ENCODE measurements around the gene ZBTB38. TPM values are rescaled to one million over a fixed set of nuclear protein-coding genes. Genes with fewer than 3 reads are reported as not detected.

ZBTB38 gene
- total RNA-seq, 1 donor from 2014 or later = 116 TPM

GRCh38 chr3:141372656-141373055 is 4.4 kb downstream of the ZBTB38 start:
- TF ChIP-seq CTCF (IDR thresholded peaks at IDR 0.05; ENCODE audit: borderline replicate concordance) = no peak
- no peaks in the 10 kb centered on the region for H3K9me3 ChIP-seq (replicated peaks)
- H3K4me1 ChIP-seq = peaks cover 56% of the 10 kb centered on the region
- no peak overlapping the region for H3K27ac ChIP-seq (replicated peaks)
- H3K27me3 ChIP-seq (ENCODE audit: low read depth) = no peaks in the 10 kb centered on the region
- H3K4me3 ChIP-seq = no peak overlapping the region
- DNase-seq = no peak
- intact Hi-C loops (cut with micrococcal nuclease) = no loop called here
- peaks cover 25% of the 10 kb centered on the region for H3K36me3 ChIP-seq

- Histone ChIP-seq H3K36me3 (peaks cover 25% of the 10 kb centered on the region), H3K4me1 (peaks cover 50% of the 10 kb centered on the region), H3K27me3 (ENCODE audit: low read depth) (no peaks in the 10 kb centered on the region), H3K27ac (replicated peaks) (no peak overlapping the region), H3K4me3 (no peak overlapping the region), H3K9me3 (replicated peaks) (no peaks in the 10 kb centered on the region)
- intact Hi-C loops (cut with micrococcal nuclease) = no loop called here
- TF ChIP-seq CTCF (IDR thresholded peaks at IDR 0.05; ENCODE audit: borderline replicate concordance) = no peak
- DNase-seq = no peak
Observed at GRCh38 chr3:141373232-141373631, 4.9 kb downstream of the ZBTB38 start.

GRCh38 chr3:141373768-141374526 is 5.6 kb downstream of the ZBTB38 start:
- no peak for TF ChIP-seq CTCF (IDR thresholded peaks at IDR 0.05; ENCODE audit: borderline replicate concordance)
- H3K27ac ChIP-seq (replicated peaks) = no peak overlapping the region
- no peaks in the 10 kb centered on the region for H3K27me3 ChIP-seq (ENCODE audit: low read depth)
- H3K4me1 ChIP-seq = peaks cover 44% of the 10 kb centered on the region
- intact Hi-C loops (cut with micrococcal nuclease) = no loop called here
- peaks cover 26% of the 10 kb centered on the region for H3K36me3 ChIP-seq
- no peaks in the 10 kb centered on the region for H3K9me3 ChIP-seq (replicated peaks)
- H3K4me3 ChIP-seq = no peak overlapping the region
- DNase-seq = no peak

- Histone ChIP-seq H3K9me3 (replicated peaks) (no peaks in the 10 kb centered on the region), H3K27me3 (ENCODE audit: low read depth) (no peaks in the 10 kb centered on the region), H3K36me3 (peaks cover 31% of the 10 kb centered on the region), H3K4me1 (peaks cover 42% of the 10 kb centered on the region), H3K27ac (replicated peaks) (no peak overlapping the region), H3K4me3 (no peak overlapping the region)
- TF ChIP-seq CTCF (IDR thresholded peaks at IDR 0.05; ENCODE audit: borderline replicate concordance) = no peak
- no peak for DNase-seq
- intact Hi-C loops (cut with micrococcal nuclease) = no loop called here
Observed at GRCh38 chr3:141375381-141376301, 7.3 kb downstream of the ZBTB38 start.

GRCh38 chr3:141377377-141377776 is 9.1 kb downstream of the ZBTB38 start:
- Histone ChIP-seq H3K36me3 (peaks cover 40% of the 10 kb centered on the region), H3K27ac (replicated peaks) (no peak overlapping the region), H3K27me3 (ENCODE audit: low read depth) (no peaks in the 10 kb centered on the region), H3K9me3 (replicated peaks) (no peaks in the 10 kb centered on the region), H3K4me1 (peaks cover 38% of the 10 kb centered on the region), H3K4me3 (no peak overlapping the region)
- no peak for DNase-seq
- TF ChIP-seq CTCF (IDR thresholded peaks at IDR 0.05; ENCODE audit: borderline replicate concordance) = no peak
- intact Hi-C loops (cut with micrococcal nuclease) = no loop called here

All from left ventricle myocardium inferior (tissue), 1 donor.